ENCODE measurements around the gene TMEM60.
A peak's percentile ranks its signal among the peaks of the same experiment; 100 is the strongest.
"Not testable (repeated sequence)": the region's sequence is repeated elsewhere in the genome, so short reads cannot be mapped to it uniquely, and the experiment has no call there.

The TMEM60 gene, protein sequence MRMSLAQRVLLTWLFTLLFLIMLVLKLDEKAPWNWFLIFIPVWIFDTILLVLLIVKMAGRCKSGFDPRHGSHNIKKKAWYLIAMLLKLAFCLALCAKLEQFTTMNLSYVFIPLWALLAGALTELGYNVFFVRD

DNA sequence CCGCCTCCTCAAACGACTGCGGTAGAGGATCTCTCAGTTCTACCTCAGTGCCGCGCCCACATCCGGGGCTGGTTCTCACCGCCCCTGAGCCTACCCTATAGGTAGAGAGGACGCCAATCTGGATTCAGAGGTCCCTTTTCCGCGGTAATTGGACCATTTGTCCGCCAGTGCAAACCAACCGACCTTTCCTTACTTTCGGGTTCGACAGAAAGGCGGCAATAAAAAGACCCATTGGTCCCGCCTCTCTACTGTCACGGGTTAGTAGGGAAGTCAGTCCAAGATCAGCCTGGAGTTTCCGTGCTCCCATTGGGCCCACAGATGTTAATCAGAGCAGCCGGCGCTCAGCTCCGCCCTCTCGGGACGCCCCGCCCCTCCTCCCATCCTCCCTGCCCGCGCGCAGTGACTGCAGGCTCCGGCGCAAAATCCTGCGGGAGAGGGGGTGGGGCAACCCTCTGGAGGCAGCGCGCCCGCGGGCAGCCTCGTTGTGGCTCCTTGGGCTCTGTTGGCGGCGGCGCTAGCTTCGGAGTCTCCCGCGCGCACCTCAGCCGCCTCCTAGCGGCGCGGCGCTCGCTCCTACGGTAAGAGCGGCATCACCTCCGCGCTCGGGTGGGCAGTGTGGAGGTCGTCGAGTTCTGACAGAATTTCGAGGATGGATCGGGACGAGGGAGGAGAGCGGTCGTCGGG lies at the start of gene TMEM60, which contains the start of gene PHTF2:
TMEM60 (minus strand) TSS at position 41 of the 684 bp plus-strand sequence. CDS start 4,061 bp downstream, outside the sequence.
PHTF2 (plus strand) TSS at position 380 of the 684 bp plus-strand sequence.
- peak; percentile 99 for DNase-seq (ENCODE audit: low read depth)

GRCh38 chr7:77846317-77847092 lies 48.3 kb upstream of the TMEM60 start:
- DNase-seq (ENCODE audit: low read depth) = no peak

More for the DNA sequence above, at the start of gene TMEM60, which contains the start of gene PHTF2:
- peak within 1 kb of the TSS; percentile 86 for H3K4me3 ChIP-seq (ENCODE audit: low read depth, low read length)

GRCh38 chr7:77843194-77843593 lies 45.0 kb upstream of the TMEM60 start:
- DNase-seq (ENCODE audit: low read depth) = no peak
- no peak overlapping the region for H3K4me3 ChIP-seq (ENCODE audit: low read depth, low read length)

More at GRCh38 chr7:77846317-77847092, 48.3 kb upstream of the TMEM60 start:
- no peak overlapping the region for H3K4me3 ChIP-seq (ENCODE audit: low read depth, low read length)

DNA sequence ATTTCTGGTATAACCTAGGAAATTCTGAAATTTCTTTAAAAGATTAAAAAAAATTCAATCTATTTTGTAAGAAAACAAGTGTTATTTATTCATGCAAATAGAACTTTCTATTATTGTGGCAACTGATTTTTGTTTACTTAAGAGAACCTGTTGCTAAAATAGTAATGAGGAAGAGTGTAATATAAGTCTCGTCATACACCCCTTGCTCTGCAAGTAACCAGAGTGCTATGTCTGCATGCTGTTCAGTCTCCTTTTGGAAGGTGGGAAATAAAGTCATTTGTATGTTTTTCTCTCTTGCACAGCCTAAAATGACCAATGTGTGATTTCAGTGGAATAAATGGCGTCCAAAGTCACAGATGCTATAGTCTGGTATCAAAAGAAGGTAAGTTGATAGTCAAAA lies 41.7 kb upstream of the TMEM60 start:
- H3K4me3 ChIP-seq (ENCODE audit: low read depth, low read length) = no peak overlapping the region
- no peak for DNase-seq (ENCODE audit: low read depth)

DNA sequence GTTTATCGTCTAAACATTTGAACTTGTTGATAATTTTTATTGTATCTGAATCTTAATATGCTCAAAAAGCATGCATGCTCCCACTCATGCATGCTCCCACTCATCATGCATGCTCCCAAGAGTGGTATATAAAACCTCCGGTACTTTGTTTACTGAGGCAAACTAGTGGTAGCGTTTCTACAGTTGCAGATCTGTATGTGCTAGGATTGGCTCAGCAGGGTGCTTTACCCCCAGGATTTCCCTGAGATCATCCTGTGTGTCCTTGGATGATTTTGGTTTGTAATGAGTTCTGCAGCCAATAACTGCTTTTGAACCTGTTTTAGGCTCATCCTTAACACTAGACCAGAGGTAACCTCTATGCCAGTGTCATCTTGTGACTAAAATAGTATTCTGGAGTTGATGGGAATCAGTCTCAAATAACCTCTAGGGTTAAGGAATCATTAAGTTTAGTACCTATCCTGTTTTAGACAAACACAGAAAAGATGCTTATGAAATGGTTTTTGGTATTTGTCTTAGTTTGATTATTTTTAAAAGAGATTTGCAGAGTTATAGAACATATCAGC lies 40.8 kb upstream of the TMEM60 start:
- DNase-seq (ENCODE audit: low read depth) = no peak
- H3K4me3 ChIP-seq (ENCODE audit: low read depth, low read length) = no peak overlapping the region

- H3K4me3 ChIP-seq (ENCODE audit: low read depth, low read length) = no peak overlapping the region
- no peak for DNase-seq (ENCODE audit: low read depth)
Measured at GRCh38 chr7:77837966-77838365, 39.7 kb upstream of the TMEM60 start.

DNA sequence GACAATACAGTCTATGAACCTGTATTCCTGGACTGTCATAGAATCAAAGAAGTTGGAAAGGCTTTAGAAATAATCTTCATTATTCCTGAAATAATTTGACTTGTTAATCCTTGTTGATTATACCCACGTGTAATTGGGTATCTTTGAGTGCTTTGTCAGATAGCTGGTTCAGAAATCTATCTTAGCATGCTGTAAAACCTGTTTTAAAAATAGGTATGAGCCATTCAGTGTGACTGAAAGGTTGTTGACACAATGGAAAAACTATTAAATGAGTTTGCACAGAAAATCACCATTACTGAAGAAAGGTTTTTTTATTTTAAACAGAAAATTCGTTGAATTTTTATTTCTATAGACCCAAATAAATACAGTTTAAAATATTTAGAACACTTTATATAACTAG lies 39.0 kb upstream of the TMEM60 start:
- H3K4me3 ChIP-seq (ENCODE audit: low read depth, low read length) = no peak overlapping the region
- no peak for DNase-seq (ENCODE audit: low read depth)

DNA sequence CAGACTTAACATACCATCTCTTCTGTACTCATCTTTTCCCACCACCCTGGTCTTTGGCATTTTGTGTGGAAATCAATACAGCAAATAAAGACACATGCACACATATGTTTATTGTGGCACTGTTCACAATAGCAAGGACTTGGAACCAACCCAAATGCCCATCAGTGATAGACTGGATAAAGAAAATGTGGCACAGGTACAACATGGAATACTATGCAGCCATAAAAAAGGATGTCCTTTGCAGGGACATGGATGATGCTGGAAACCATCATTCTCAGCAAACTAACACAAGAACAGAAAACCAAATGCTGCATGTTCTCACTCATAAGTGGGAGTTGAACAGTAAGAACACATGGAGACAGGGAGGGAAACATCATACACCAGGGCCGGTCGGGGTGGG lies 38.2 kb upstream of the TMEM60 start:
- H3K4me3 ChIP-seq (ENCODE audit: low read depth, low read length); DNase-seq (ENCODE audit: low read depth): not testable (repeated sequence)

DNA sequence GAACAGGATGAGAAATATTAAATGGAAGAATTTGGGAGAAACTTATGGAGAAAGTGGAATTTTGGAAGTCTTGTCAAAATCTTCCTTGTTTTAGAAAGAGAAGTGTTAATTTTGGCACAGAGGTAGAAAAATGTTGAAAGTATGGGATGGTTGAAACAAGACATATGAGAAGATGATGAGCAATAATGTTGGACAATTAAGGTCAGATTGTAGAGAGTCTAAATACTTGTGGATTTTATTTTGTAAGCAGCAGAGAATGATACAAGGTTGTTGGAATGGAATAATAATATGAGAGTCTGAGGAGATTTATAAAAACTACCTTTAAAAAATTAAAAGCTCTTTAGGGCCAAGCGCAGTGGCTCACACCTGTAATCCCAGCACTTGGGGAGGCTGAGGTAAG lies 34.9 kb upstream of the TMEM60 start:
- DNase-seq (ENCODE audit: low read depth) = no peak
- H3K4me3 ChIP-seq (ENCODE audit: low read depth, low read length) = no peak overlapping the region

DNA sequence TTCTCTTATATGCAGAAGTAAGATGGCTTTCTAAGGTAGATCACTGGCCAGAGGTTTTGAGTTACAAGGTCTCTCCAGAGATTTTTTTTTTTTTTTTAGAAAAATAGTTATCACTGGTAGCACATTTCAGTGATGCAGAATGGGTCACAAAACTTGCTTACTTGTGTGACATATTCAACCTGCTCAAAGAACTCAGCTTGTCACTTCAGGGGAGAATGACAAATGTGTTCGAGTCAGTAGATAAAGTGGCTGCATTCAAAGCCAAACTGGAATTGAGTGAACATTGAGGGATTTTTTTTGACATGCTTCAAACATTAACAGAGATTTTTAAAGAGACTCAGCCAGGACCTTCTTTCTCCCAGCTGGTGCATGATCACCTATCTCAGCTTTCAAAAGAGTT lies 33.7 kb upstream of the TMEM60 start:
- H3K4me3 ChIP-seq (ENCODE audit: low read depth, low read length) = no peak overlapping the region
- no peak for DNase-seq (ENCODE audit: low read depth)

DNA sequence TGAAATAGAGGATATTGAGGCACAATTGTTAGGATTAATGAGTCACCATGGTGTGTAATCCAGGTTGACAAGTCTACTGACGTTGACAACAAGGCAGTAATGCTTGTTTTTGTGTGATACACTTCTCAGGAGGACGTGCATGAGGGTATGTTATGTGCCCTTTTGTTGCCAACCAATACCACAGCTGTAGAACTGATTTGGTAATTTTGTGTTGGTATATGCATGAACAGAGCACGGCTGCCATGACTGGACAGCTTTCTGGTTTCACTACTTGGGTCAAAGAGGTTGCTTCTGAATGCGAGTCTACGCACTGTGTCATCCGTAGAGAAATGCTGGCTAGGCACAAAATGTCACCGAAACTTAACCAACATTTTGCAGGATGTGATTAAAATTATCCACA lies 33.2 kb upstream of the TMEM60 start:
- H3K4me3 ChIP-seq (ENCODE audit: low read depth, low read length) = no peak overlapping the region
- no peak for DNase-seq (ENCODE audit: low read depth)

DNA sequence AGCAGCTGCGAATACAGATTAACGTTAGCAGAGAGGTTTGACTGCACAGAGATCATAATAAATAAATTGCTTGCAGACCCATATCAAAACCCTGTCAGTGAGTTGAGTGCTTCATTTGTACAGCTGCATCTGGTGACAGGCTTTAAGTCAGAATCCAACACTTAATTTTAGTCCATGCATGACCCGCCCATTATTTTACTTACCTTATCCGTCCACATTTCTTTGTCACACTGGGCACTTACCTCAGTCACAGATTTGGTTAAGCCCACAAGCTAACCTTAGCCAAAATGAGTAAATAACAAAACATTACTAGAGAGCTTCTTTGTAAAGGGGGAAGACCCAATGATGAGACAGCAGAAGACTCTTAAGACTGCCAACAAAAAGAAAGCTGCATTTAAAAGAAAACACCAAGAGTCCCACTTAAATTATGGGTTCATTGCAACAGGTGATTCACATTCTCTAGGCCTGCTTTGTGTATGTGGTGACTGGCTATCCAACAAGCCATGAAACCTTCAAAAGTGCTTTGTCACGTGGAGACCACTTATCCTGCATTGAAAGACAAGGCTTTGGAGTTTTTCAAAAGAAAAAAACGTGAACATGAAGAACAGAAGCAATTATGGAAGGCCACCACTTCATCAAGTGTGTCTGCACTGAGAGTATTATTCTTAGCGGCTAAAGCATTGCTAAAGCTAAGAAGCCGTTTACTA lies 32.6 kb upstream of the TMEM60 start:
- H3K4me3 ChIP-seq (ENCODE audit: low read depth, low read length) = no peak overlapping the region
- no peak for DNase-seq (ENCODE audit: low read depth)

DNA sequence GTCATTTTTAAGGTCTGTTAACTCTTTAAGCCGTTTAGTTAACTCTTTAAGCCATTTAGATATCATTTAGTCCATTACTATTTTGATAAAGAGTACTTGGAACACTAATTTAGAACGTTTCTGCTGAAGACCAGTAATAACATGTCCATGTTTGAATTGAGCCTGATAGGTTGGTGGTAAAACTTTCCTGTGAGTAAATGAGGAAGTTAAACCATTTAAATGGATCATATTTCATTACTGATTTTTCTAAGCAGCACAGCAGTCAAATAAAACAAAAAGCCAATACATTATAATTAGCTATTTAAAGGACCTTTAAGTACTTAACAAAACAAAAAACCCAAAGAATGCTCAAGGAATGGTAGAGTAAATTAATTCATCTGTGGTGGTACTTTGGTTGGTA lies 29.8 kb upstream of the TMEM60 start:
- H3K4me3 ChIP-seq (ENCODE audit: low read depth, low read length) = no peak overlapping the region

DNA sequence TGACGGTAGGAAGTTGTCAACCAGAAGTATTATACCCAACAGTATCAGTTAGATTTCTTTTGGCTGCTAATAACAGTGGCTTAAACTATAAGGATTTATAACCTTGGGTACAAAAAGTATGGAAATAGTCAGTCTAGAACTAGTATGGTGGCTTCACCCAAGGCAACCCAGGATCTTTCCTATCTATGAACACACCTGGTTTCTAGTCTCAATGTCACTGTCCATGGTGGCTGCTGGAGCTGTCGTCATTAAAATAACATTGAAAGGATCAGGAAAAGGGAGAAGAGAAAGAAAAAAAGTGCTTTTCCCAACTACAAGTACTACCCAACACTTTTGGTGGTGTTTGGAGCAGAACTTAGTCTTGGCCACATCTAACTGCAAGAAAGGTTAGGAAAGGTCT lies 28.1 kb upstream of the TMEM60 start:
- DNase-seq (ENCODE audit: low read depth) = no peak
- no peak overlapping the region for H3K4me3 ChIP-seq (ENCODE audit: low read depth, low read length)

More for the DNA sequence above, 29.8 kb upstream of the TMEM60 start:
- DNase-seq (ENCODE audit: low read depth) = no peak

DNA sequence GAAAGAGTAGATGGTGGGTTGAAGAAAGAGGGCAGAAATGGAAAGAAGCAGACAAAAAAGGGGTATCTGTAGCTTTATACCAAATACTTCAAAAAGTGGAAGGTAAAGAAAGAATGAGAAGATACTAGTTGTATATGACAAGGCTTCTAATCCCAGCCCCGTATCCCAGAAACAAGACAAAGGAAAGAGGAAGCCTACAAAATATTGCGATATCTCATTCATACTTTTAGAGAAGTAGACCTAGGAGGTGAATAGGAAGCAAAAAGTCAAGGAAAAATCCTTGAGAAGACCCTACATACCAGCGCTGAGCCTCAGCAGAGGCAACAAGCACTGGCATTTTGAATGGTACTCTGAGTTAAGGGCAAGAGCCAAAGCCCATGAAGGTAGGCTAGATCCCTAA lies 26.9 kb upstream of the TMEM60 start:
- DNase-seq (ENCODE audit: low read depth) = no peak
- H3K4me3 ChIP-seq (ENCODE audit: low read depth, low read length) = no peak overlapping the region

- no peak overlapping the region for H3K4me3 ChIP-seq (ENCODE audit: low read depth, low read length)
Measured at GRCh38 chr7:77824636-77825035, 26.4 kb upstream of the TMEM60 start.

GRCh38 chr7:77823787-77824186 lies 25.6 kb upstream of the TMEM60 start:
- no peak for DNase-seq (ENCODE audit: low read depth)
- H3K4me3 ChIP-seq (ENCODE audit: low read depth, low read length) = no peak overlapping the region

More at GRCh38 chr7:77824636-77825035, 26.4 kb upstream of the TMEM60 start:
- DNase-seq (ENCODE audit: low read depth) = no peak

DNA sequence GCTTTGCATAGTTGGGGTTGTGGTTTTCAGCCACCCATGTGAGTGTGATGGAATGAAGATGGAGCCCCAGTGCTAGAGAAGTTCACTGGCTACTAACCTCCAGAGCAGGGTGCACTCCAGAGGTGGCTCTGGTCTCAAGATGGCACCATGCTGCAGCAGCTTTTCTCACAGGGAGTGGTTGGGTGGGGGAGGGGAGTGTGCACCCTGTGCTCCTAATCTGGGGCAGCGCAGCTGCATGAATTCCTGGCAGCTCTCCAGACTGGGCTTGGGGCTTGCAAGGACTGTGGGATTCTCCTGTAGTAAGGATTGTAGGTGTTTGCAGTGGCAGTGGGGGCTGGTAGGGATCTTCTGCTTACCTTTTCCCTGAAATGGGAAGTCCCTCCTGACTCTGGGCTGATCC lies 24.0 kb upstream of the TMEM60 start:
- H3K4me3 ChIP-seq (ENCODE audit: low read depth, low read length) = no peak overlapping the region
- DNase-seq (ENCODE audit: low read depth) = no peak

GRCh38 chr7:77820967-77821366 lies 22.7 kb upstream of the TMEM60 start:
- no peak overlapping the region for H3K4me3 ChIP-seq (ENCODE audit: low read depth, low read length)
- DNase-seq (ENCODE audit: low read depth) = no peak

DNA sequence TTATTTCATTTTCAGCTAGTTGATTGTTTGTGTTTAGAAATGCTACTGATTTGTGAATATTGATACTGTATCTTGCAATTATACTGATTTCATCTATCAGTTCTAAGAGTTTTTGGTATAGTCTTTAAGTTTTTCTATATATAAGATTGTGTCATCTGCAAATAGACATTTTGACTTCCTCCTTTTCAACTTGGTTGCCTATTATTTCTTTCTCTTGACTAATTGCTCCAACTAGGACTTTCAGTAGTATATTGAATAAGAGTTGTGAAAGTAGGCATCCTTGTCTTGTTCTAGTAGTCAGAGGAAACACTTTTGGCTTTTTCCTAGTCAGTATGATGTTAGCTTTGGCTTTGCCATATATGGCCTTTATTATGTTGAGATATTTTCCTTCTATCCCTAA lies 20.8 kb upstream of the TMEM60 start:
- DNase-seq (ENCODE audit: low read depth) = no peak
- no peak overlapping the region for H3K4me3 ChIP-seq (ENCODE audit: low read depth, low read length)

Data from skeletal muscle cell (primary cell).